ENCODE data around the gene RFPL2. TPM values are rescaled to one million over a fixed set of nuclear protein-coding genes. Genes with fewer than 3 reads are reported as not detected.

RFPL2 gene
- total RNA-seq, 2 experiments from 2014 or later = not detected

- intact Hi-C loops (cut with micrococcal nuclease) = no loop called here
- no peaks in the 10 kb centered on the region for H3K4me1 Mint-ChIP-seq (ENCODE audit: low read depth)
- no peaks in the 10 kb centered on the region for H3K9me3 Mint-ChIP-seq
- no peak for TF ChIP-seq CTCF (IDR thresholded peaks at IDR 0.05)
- ATAC-seq (no peak), DNase-seq (no peak)
- peaks cover 25% of the 10 kb centered on the region for H3K27me3 Mint-ChIP-seq
- CTCF ChIA-PET = interaction anchor here (0.7 kb wide), 1 partner anchor 10 kb away, joined by 3 read pairs; no protein-coding TSS in a partner anchor
- no peaks in the 10 kb centered on the region for H3K36me3 Mint-ChIP-seq (ENCODE audit: low read depth)
- POLR2A ChIA-PET = no interaction called here
- H3K27ac Mint-ChIP-seq = no peak overlapping the region
- H3K4me3 Mint-ChIP-seq = no peak overlapping the region
Observed at GRCh38 chr22:32232191-32232830, 27.4 kb upstream of the RFPL2 start.

GRCh38 chr22:32226326-32227104 lies 21.6 kb upstream of the RFPL2 start:
- H3K4me3 Mint-ChIP-seq = no peak overlapping the region
- no peak for DNase-seq
- intact Hi-C loops (cut with micrococcal nuclease) = no loop called here
- no peak for ATAC-seq
- no peak for TF ChIP-seq CTCF (IDR thresholded peaks at IDR 0.05)
- POLR2A ChIA-PET = no interaction called here
- no peaks in the 10 kb centered on the region for H3K4me1 Mint-ChIP-seq (ENCODE audit: low read depth)
- CTCF ChIA-PET = no interaction called here
- H3K9me3 Mint-ChIP-seq = no peaks in the 10 kb centered on the region
- H3K36me3 Mint-ChIP-seq (ENCODE audit: low read depth) = no peaks in the 10 kb centered on the region
- H3K27ac Mint-ChIP-seq = no peak overlapping the region
- peaks cover 15% of the 10 kb centered on the region for H3K27me3 Mint-ChIP-seq

- no peaks in the 10 kb centered on the region for H3K4me1 Mint-ChIP-seq (ENCODE audit: low read depth)
- ATAC-seq (no peak), DNase-seq (no peak)
- H3K4me3 Mint-ChIP-seq = no peak overlapping the region
- H3K9me3 Mint-ChIP-seq = no peaks in the 10 kb centered on the region
- intact Hi-C loops (cut with micrococcal nuclease) = no loop called here
- no peaks in the 10 kb centered on the region for H3K36me3 Mint-ChIP-seq (ENCODE audit: low read depth)
- ChIA-PET POLR2A (no interaction called here), CTCF (interaction anchor here (1.6 to 2.4 kb wide), 2 partner anchors 9 to 43 kb away, joined by 3 to 6 read pairs; no protein-coding TSS in a partner anchor)
- no peak overlapping the region for H3K27ac Mint-ChIP-seq
- no peak for TF ChIP-seq CTCF (IDR thresholded peaks at IDR 0.05)
- peaks cover 11% of the 10 kb centered on the region for H3K27me3 Mint-ChIP-seq
Observed at GRCh38 chr22:32222991-32223390, 18.1 kb upstream of the RFPL2 start.

- Mint-ChIP-seq H3K4me1 (ENCODE audit: low read depth) (no peaks in the 10 kb centered on the region), H3K36me3 (ENCODE audit: low read depth) (no peaks in the 10 kb centered on the region), H3K9me3 (no peaks in the 10 kb centered on the region), H3K27ac (no peak overlapping the region), H3K4me3 (no peak overlapping the region), H3K27me3 (peaks cover 11% of the 10 kb centered on the region)
- CTCF ChIA-PET = interaction anchor here (1.4 kb wide), 1 partner anchor 11 kb away, joined by 4 read pairs; no protein-coding TSS in a partner anchor
- intact Hi-C loops (cut with micrococcal nuclease) = no loop called here
- DNase-seq (no peak), ATAC-seq (no peak)
- TF ChIP-seq CTCF (IDR thresholded peaks at IDR 0.05) = no peak
- POLR2A ChIA-PET = no interaction called here
Observed at GRCh38 chr22:32219026-32219425, 14.2 kb upstream of the RFPL2 start.

GRCh38 chr22:32218470-32218869 lies 13.6 kb upstream of the RFPL2 start:
- no peak overlapping the region for H3K4me3 Mint-ChIP-seq
- CTCF ChIA-PET = interaction anchor here (0.7 to 1.4 kb wide), 2 partner anchors 11 to 16 kb away, joined by 3 to 4 read pairs; no protein-coding TSS in a partner anchor

More at GRCh38 chr22:32218470-32218869, 13.6 kb upstream of the RFPL2 start:
- H3K27ac Mint-ChIP-seq = no peak overlapping the region
- H3K36me3 Mint-ChIP-seq (ENCODE audit: low read depth) = no peaks in the 10 kb centered on the region
- DNase-seq = no peak
- no peaks in the 10 kb centered on the region for H3K4me1 Mint-ChIP-seq (ENCODE audit: low read depth)
- H3K27me3 Mint-ChIP-seq = peaks cover 11% of the 10 kb centered on the region
- no peaks in the 10 kb centered on the region for H3K9me3 Mint-ChIP-seq
- no peak for ATAC-seq
- POLR2A ChIA-PET = no interaction called here
- intact Hi-C loops (cut with micrococcal nuclease) = no loop called here
- no peak for TF ChIP-seq CTCF (IDR thresholded peaks at IDR 0.05)
